HG03108 (cell line): Measurements from ENCODE around the gene NAA16.
"Not testable (repeated sequence)": the region's sequence is repeated elsewhere in the genome, so short reads cannot be mapped to it uniquely, and the experiment has no call there.

ENCODE experiments used
- ATAC-seq: cut with Tn5 transposase; IDR thresholded peaks from one replicate; pipeline ENCODE4 v1.9.1; 2021; ENCODE audit warnings: moderate library complexity; ENCODE audit not compliant: unreplicated experiment

NAA16 gene

DNA sequence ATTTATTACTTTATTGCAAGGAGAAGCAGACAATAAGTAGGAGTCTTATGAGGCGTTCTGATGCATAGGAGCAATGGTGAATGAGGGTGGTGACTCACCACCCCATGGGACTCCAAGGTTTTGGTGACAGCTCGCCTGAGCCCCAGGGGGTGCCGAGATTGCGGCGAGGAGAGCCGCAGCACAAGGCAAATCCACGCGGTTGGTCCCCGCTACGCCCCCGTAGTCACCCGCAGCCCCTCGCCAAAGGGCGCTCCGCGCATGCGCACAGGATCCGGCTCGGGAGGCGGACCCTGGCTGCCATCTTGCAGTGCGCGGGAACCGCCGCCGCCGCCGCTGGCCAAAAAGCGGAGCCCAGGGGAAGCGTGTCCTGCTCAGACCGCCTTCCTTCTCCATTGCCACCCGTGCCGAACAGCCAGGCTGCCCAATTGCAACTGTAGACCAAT is at the start of gene NAA16:
TSS of gene NAA16 (plus strand) at position 305 of the 443 bp plus-strand sequence. CDS start 262 bp downstream, outside the sequence.
- ATAC-seq, result peak; percentile 60

DNA sequence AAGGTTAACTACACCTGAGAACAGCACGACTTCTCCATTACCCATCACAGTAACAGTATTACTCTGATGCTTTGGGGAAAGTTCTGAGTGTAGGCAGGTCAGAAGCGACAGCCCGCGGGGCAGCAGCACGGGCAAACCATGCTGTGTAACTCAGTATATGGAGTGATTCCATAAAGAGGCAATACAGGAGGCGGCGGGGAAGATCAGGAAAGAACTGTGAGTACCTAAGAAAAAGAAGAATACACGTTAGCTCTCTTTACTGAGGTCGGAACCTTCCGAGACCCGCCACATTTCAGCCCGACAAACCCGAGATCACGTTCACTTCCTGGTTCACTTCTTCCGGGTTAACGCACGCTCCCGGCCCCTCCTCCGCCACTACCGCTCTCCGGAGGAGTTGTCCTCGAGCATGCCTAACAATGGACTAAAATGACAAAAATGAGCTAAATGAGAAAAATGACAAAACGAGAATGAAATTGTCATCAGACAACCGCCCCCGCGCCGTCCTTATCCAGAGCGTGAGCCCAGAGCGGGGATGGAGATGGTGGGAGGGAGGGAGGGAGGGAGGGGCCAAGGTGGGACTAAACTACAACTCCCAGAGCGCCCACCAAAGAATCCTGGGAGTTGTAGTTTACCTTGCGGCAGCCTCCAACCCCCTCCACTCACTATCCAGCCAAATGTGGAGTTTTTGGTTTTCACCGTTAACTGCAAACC is 47.7 kb upstream of the NAA16 start, which contains the start of gene MTRF1:
TSS of gene MTRF1 (minus strand) at position 316 of the 711 bp plus-strand sequence. CDS start 2,669 bp downstream, outside the sequence.
- peak; percentile 92 for ATAC-seq

DNA sequence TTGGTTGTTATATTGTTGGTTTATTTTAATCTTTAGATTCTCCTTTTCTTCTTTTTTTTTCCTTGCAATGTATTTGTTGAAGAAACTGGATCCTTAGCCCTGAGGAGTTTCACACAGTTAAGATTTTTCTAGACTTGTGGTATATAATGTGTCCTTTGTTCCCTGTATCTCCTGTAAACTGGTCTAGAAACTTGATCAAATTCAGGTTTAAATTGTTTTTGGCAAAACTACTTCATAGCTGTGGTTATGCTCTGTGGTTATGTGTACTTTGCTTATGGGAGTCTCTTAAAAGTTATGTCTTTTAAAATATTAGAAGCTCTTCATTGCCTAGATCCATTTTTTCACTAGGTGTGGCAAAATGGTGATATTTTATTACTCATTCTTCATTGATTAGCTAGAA is 44.0 kb upstream of the NAA16 start:
- ATAC-seq, result no peak

DNA sequence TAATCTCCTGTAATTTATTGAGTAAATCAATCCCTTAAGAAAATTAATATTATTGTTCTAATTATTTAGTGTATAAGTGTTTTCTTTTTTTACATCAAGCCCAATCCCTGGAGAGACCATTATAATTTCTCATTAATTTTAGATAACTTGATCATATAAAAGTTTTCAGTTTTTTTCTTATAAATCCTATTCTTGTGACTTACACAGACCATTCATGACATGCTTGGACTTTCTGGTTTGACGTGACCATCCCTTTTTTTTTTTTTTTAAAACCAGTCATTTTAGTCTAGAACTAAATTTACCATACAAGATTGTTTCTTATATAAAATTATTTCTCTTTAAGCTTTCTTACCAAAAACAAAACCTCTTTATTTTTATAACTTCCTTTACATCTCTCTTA is 42.3 kb upstream of the NAA16 start:
- no peak for ATAC-seq

DNA sequence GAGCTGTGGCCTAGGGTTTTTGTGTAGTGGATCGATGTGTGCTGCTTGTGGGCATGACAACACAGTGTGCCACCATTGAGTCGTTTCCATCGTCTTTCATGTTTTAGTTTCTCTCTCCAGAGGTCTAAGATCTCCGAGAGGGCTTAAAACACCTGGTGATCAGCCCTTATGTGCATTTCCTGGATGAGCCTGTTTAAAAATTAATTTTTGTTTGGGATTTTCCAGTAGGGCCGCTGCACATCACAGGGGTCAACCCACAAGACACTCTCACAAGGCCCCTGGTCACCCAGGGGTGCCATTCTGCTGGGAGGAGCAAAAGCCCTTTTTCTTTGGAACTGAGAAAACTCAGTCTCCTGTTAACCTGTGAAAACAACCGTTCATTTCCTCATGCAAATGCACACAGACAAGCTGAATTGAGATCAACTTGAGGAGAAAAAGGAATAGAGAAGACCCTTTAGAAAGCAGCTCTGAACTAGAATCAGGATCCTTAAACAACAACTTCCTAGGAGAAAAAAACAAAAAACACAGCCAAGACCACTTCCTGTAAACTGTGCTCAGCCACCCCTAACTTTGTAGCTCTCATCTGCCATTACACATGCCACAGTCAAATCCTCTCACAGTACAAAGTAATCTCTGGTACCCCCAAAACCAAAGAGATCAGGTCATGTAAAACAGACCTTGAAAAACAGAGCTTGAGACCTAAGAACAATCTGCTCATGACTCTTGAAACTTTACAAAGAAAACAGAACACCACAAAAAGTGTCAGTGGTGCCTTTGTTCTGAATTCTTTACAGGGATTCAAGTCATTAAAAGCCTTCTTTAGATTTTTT is 39.4 kb upstream of the NAA16 start:
- ATAC-seq, result no peak

DNA sequence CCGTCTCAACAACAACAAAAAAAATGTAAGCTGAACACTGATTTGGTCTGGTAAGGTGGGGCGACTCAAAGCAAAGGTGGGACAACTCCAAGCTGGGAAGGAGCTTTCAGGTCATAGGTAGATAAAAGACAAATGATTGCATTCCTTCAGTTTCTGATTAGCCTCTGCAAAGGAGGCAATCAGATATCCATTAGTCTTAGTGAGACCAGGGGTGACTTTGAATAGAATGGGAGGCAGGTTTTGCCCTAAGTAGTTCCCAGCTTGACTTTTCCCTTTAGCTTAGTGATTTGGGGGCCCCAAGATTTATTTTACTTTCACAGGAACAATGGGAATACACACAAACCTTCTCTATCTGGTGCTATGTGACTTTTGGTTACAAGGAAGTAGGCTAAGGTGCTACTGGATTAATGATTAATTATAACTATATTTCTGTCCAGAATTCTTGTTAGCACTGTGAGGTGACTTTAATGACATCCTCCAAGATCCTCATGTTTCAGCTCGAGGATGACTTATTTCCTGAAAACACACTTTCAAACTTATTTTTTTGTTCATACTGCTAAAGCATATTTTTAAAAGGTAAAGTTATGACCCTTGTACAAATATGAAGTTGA is 37.1 kb upstream of the NAA16 start:
- ATAC-seq, result no peak

DNA sequence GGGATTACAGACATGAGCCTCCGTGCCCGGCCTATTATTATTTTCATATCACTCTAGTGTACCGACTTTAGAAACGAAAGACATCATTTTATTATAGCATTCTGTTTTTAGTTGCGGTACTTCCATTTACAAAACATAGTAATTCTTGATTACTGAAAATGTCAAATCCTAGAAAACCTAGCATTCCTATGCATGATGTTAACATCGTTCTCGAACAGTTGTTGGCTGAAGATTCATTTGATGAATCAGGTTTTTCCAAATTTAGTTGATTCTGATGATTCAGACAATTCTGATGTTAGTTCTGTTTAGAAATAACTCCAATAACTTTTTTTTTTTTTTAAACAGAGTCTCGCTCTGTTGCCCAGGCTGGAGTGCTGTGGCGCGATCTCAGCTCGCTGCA is 36.2 kb upstream of the NAA16 start:
- ATAC-seq, result no peak

DNA sequence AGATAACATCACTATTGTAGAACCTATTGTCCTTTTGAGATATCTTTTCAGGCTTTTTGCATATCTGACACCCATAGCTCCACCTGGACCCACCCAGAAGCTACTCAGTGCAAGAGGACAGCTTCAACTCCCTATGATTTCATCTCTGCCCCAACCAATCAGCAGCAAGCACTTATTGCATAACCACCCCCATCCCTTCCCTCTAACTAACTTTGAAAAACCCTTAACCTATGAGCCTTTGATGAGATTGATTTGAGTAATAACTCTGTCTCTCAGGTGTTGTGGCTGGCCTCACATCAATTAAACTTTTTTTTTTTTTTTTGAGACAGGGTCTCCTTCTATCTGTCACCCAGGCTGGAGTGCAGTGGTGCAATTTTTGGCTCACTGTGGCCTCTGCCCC is 34.2 kb upstream of the NAA16 start:
- no peak for ATAC-seq

DNA sequence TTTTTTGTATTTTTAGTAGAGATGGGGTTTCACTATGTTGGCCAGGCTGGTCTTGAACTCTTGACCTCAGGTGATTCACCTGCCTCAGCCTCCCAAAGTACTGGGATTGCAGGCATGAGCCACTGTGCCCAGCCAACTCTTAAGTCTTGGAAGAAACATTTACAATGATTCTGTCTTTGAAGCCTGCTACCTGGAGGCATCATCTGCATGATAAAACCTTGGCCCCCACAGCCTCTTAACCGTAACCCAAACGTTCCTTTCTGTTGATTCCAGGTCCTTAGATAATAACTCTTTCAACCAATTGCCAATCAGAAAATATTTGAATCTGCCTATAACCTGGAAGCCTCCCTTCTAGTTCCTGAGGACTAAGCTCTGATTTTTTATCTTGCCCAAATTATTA is 31.9 kb upstream of the NAA16 start:
- ATAC-seq, result not testable (repeated sequence)

DNA sequence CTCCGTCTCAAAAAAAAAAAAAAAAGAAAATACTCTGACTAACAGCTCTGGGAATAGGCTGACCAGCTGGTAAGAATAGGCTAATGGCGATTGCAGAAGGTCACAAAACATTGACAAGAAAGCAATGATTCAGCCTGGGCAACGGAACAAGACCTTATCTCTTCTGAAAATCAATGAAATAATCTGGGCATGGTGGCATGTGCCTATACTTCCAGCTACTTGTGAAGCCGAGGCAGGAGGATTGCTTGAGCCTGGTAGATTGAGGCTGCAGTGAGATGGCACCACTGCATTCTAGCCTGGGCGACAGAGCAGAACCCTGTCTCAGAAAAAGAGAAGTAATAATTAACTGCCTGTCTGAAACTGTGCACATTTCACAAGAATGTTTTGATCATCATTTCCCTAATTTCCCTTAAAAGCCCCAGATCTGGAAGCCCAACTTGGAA is 28.9 kb upstream of the NAA16 start:
- ATAC-seq, result no peak

DNA sequence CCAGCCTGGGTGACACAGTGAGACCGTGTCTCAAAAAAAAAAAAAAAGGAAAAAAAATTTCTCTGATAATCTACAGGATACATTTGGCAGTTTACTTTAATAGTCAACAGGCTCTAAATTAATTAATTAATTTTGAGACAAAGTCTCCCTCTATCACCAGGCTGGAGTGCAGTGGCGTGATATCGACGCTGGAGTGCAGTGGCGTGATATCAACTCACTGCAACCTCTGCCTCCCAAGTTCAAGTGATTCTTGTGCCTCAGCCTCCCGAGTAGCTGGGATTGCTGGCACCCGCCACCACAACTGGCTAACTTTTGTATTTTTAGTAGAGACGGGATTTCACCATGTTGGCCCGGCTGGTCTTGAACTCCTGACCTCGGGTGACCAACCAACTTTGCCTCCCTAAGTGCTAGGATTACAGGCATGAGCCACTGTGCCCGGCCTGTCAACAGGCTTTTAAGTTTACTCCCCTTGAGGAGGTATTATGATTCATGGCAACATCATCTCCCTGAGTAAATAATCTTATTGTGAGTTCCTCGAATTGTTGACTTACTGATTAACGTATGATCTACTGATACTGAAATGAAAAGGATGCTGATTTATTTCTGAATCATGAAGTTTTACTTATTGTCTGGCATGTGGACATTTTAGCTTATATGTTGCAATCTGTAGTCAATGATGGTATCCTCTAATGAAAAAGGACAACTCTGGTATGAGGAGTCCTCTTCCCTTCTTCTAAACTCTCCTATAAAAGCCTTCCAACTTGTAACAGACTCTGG is 26.4 kb upstream of the NAA16 start:
- no peak for ATAC-seq

DNA sequence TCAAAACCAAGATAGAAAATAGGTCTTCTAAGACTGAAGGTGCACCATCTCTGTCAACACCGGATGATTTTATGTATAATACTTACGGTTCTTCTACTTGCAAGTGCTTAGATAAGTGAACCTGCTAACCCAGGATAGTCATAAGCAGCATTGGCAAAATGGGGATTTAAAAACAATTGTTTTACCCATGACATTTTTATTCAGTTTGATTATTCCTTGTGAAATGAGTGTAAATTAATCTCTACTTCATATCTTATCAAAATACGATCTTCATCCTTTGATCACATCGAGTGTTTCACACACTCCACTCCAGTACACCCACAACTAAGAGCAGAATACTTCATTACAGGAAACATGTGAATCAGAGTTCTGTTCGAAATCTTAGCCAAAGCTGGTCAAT is 24.7 kb upstream of the NAA16 start:
- no peak for ATAC-seq

DNA sequence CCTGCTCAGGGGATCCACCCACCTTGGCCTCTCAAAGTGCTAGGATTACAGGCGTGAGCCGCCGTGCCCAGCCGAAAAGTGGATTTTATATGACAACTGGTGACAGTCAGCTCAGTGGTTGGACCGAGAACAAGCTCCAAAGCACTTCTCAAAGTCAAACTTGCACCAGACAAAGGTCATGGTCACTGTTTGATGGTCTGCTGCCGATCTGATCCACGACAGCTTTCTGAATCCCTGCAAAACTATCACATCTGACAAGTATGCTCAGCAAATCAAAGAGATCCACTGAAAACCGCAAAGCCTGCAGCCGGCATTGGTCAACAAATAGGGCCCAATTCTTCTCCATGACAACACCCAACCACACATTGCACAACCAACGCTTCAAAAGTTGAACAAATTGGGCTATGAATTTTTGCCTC is 21.6 kb upstream of the NAA16 start:
- no peak for ATAC-seq

DNA sequence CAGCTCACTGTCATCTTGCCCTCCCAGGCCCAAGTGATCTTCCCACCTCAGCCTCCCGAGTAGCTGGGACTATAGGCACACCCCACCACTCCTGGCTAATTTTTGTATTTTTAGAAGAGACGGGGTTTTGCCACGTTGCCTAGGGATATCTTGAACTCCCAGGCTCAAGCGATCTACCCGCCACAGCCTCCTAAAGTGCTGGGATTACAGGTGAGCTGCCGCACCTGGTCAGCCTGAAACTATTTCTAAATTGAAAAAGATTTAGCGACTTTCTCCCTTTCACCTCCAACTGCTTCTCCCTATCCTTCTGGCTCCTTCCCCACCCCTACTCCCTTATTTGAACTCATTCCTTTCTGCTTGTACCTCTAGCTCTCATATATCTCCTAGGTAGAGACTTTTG is 19.8 kb upstream of the NAA16 start:
- ATAC-seq, result no peak

DNA sequence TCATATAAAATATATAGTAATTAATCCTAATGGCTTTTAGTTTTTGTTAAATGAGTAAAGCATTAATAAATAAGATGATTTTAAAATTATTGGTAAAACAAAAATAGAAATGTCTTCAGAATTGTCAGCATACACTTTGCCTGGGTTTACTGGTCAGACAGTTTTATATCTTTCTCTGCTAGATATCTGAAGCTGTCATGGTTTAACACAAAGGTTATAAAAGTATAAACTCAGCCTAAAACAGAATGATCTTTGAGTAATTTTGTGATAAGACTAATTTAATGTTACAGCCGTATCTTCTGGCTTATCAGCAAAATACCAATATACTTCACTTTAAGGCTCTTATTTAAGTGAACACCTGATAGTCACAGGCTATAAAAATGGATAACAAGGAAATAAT is 17.8 kb upstream of the NAA16 start:
- no peak for ATAC-seq

DNA sequence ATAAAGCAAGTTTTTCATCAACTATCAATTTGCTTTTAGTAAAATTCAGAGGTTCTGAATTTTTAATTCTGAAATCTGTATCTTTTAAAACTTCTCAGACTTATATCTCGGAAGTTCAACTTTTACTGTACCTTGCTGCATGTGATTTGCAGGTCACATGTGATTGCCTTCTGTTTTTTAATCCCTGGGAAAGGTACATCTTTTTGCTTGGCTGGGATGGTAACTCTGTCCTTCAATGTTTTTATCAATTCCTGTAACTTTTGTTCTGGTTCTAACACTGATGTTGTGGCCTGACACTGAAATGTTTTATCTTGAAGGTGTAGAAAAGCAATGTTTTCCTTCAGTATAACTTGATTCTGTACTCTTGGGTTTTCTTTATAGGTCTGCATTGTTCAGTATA is 16.2 kb upstream of the NAA16 start:
- ATAC-seq, result no peak

DNA sequence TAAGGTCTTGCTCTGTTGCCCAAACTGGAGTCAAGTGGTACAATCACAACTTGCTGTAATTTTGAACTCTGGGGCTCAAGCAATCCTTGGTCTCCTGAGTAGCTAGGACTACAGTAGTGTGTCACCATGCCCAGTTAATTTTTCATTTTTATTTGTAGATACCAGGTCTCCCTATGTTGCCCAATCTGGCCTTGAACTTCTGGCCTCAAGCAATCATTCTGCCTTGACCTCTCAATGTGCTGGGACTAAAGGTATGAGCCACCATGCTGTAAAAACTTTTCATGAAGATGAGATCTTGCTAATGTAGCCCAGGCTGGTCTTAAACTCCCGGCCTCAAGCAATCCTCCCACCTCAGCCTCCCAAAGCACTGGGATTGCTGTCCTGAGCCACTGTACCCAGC is 15.1 kb upstream of the NAA16 start:
- ATAC-seq, result no peak

DNA sequence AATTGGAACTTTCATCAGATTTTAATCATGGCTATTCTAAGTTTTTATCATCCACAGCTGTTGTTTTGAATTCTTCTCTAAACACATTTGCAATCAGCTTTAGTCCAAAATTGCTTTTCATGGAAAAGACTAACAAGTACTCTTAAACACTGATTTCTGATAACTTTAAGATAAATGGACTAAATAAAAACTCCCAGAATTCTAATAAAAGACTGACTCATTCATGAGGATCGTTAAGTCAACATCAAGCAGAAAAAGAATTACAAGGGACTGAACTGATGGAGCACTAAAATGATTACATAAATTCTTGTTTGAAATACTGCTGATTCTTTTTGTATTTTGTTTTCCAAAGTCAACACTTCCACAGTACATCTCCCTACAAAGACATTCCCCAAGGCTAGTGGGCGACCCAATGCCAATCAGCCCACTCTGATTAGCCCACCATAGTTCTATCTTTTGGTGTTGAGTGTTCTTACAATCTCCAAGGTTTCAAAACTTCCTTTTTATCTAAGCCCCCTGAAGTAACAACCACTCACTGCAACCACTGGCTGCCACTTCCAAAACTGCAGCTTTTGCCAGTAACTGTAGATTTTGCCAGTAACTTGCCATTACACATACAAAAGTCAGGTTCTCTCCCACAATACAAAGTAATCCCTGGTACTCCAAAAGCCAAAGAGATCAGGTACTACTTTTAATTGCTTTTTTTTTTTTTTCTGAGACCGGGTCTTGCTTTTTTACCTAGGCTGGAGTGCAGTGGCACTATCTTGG is 14.0 kb upstream of the NAA16 start:
- no peak for ATAC-seq

DNA sequence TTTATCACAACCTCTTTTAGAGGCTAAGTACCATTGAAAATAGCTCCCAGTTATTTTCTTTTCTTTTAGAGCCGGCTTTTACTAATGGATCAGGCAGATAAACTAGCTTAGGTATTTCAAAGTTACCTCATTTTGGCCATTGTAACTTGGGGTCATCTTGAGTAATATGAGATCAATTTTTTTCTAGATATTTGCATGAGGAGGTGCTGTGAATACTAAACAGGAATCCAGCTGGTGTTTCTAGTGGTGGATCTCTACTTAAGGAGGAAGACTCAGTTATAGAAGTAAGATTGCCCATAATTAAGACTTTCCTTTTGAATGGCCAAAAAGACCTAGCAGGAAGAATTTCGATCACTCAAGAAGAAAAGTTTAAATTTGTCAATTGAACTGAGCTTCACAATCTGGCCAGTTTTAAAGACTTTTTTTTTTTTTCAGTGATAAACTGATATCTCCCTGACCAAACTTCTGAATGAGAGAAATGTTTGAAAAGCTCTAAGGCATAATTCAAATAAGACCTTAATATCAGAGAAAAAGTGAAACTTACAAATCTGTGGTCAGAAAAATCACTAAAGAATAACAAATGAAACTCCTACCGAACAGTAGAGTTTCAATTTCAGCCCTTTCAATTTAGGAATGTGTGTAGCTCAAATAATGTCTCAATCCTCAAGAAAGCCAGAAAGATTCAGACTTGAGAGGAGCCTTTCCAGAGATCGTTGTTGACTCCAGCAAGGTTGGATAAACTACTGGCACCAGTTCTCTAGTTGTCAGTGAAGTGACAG is 11.6 kb upstream of the NAA16 start:
- ATAC-seq, result no peak
